GM23338 (cell line): Measurements from ENCODE around the gene MRNIP.

Experiments used
- CREB1 ChIP-seq: fragments of 250-450 bp; sonication (Bioruptor Pico); IDR thresholded peaks from 2 replicates; pipeline ENCODE4 v1.5.0; 2020; ENCODE audit warnings: low read depth, mild to moderate bottlenecking, moderate library complexity
- CTCF ChIP-seq, 2 experiments: fragments of 200-600 bp in 1 of 2; sonication (generic) in 1 of 2; conservative IDR thresholded peaks; 2 replicates each; pipeline versions ENCODE4 v1.5.1 to v1.6.1; 2016 to 2017; ENCODE audit warnings: antibody characterized with exemption in 2 of 2, low read depth in 2 of 2, mild to moderate bottlenecking in 2 of 2, moderate library complexity in 1 of 2
- ETS1 ChIP-seq: IDR thresholded peaks from 2 replicates; pipeline ENCODE4 v1.6.1; 2016; ENCODE audit warnings: antibody characterized with exemption
- EZH2 ChIP-seq: fragments of 200-600 bp; sonication (generic); IDR thresholded peaks from one replicate; pipeline ENCODE4 v1.8.0; 2017; ENCODE audit warnings: antibody characterized with exemption, mild to moderate bottlenecking, low read depth; ENCODE audit not compliant: unreplicated experiment
- EZH2phosphoT487 ChIP-seq: fragments of 200-600 bp; sonication (generic); IDR thresholded peaks from one replicate; pipeline ENCODE4 v1.8.1; 2018; ENCODE audit warnings: antibody characterized with exemption; ENCODE audit not compliant: unreplicated experiment
- POLR2AphosphoS5 ChIP-seq: IDR thresholded peaks from 2 replicates; pipeline ENCODE4 v1.6.1; 2016; ENCODE audit warnings: antibody characterized with exemption, low read depth
- STAT1 ChIP-seq: IDR thresholded peaks from one replicate; pipeline ENCODE4 v1.6.1; 2016; ENCODE audit warnings: antibody characterized with exemption; ENCODE audit not compliant: unreplicated experiment
- ZNF331 ChIP-seq: fragments of 250-450 bp; sonication (Bioruptor Pico); IDR thresholded peaks from 2 replicates; pipeline ENCODE4 v1.5.0; 2020; ENCODE audit warnings: low read depth, mild to moderate bottlenecking, moderate library complexity
- TF ChIP-seq, protein P1 (sequence below): IDR thresholded peaks from one replicate; pipeline ENCODE4 v1.6.1; 2018; ENCODE audit warnings: antibody characterized with exemption; ENCODE audit not compliant: unreplicated experiment

DNA sequence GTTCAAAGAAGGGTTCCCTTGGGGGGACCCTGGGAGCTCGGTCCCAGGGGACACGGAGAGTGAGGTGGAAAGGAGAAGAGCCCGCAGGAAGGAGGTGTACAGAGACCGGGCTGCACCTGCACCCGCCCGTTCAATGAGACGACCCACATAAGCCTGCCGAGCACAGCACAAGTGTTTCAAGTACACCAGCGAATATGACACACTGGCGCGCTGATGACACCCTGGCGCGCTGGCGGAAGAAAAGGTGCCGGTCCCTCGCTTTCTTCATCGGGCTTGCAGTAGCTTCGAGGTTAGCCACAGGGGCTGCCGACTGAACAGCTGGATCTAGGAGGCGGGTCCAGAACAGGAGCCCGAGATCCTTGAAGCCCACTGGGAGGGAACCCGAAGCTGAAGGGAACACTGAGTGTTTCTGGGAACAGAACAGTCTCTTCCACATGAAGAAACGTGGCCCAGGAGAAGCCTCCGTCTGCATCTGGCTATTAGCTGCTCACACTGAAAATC, 47.7 kb upstream of the MRNIP start:
- TF ChIP-seq CTCF (conservative IDR thresholded peaks at IDR 0.05; ENCODE audit: low read depth in 2 of 2) (no peak), POLR2AphosphoS5 (no peak), CREB1 (CRISPR knock-in tag) (no peak), ETS1 (no peak), ZNF331 (CRISPR knock-in tag) (no peak), EZH2 (no peak), STAT1 (no peak), EZH2phosphoT487 (no peak)
- TF ChIP-seq, protein P1, sequence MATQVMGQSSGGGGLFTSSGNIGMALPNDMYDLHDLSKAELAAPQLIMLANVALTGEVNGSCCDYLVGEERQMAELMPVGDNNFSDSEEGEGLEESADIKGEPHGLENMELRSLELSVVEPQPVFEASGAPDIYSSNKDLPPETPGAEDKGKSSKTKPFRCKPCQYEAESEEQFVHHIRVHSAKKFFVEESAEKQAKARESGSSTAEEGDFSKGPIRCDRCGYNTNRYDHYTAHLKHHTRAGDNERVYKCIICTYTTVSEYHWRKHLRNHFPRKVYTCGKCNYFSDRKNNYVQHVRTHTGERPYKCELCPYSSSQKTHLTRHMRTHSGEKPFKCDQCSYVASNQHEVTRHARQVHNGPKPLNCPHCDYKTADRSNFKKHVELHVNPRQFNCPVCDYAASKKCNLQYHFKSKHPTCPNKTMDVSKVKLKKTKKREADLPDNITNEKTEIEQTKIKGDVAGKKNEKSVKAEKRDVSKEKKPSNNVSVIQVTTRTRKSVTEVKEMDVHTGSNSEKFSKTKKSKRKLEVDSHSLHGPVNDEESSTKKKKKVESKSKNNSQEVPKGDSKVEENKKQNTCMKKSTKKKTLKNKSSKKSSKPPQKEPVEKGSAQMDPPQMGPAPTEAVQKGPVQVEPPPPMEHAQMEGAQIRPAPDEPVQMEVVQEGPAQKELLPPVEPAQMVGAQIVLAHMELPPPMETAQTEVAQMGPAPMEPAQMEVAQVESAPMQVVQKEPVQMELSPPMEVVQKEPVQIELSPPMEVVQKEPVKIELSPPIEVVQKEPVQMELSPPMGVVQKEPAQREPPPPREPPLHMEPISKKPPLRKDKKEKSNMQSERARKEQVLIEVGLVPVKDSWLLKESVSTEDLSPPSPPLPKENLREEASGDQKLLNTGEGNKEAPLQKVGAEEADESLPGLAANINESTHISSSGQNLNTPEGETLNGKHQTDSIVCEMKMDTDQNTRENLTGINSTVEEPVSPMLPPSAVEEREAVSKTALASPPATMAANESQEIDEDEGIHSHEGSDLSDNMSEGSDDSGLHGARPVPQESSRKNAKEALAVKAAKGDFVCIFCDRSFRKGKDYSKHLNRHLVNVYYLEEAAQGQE, result no peak
